Thymus (tissue), 14 donors: ENCODE results near the gene CDC73. TPM values are rescaled to one million over a fixed set of nuclear protein-coding genes. Genes with fewer than 3 reads are reported as not detected.

ENCODE experiments used
- DNase-seq, 9 donors: peaks; one replicate each; pipeline ENCODE4 v3.0.0-alpha.2; 2013; ENCODE audit warnings: low spot score in 9 of 9, low read depth in 6 of 9, missing footprints in 1 of 9
- H3K27ac ChIP-seq, 2 donors: one replicate each; pipeline ENCODE4 v1.5.1; 2013; ENCODE audit warnings: control low read depth in 1 of 2, low read depth in 1 of 2, low read length in 1 of 2, mild to moderate bottlenecking in 1 of 2, moderate library complexity in 1 of 2
- H3K27me3 ChIP-seq, 2 donors: one replicate each; pipeline ENCODE4 v1.5.1; 2013; ENCODE audit warnings: low read length in 1 of 2; ENCODE audit not compliant: control insufficient read depth in 2 of 2, insufficient read depth in 1 of 2
- H3K36me3 ChIP-seq, 2 donors: one replicate each; pipeline ENCODE4 v1.5.1; 2013; ENCODE audit warnings: low read length in 1 of 2, mild to moderate bottlenecking in 1 of 2, moderate library complexity in 1 of 2; ENCODE audit not compliant: control insufficient read depth in 2 of 2, insufficient read depth in 2 of 2
- H3K4me1 ChIP-seq, 2 donors: one replicate each; pipeline ENCODE4 v1.5.1; 2013; ENCODE audit warnings: low read length in 2 of 2; ENCODE audit not compliant: control insufficient read depth in 2 of 2, insufficient read depth in 2 of 2
- H3K4me3 ChIP-seq, 2 donors: one replicate each; pipeline ENCODE4 v1.5.1; 2013; ENCODE audit warnings: low read length in 2 of 2, control low read depth in 1 of 2, mild to moderate bottlenecking in 1 of 2
- H3K9me3 ChIP-seq, 2 donors: one replicate each; pipeline ENCODE4 v1.5.1; 2013; ENCODE audit warnings: low read length in 1 of 2, mild to moderate bottlenecking in 1 of 2; ENCODE audit not compliant: control insufficient read depth in 2 of 2, insufficient read depth in 1 of 2
- WGBS: extraction: QIAGEN DNeasy Blood & Tissue Kit; methylation state at CpG from one replicate; pipeline ENCODE4 v1.1.7; 2013; 5-methylcytosine and 5-hydroxymethylcytosine counted together
- long read RNA-seq, 10 donors: transcript quantifications; one replicate each; lab custom pipeline, GENCODE V29; 2026
- polyA plus RNA-seq: library from polyadenylated mRNA; stranded (reverse); fragments of 200-250 nt; gene quantifications from one replicate; pipeline ENCODE4 v1.2.3, GENCODE V29; 2013
- total RNA-seq: library from RNA; stranded (reverse); fragments of 120-200 nt; gene quantifications from one replicate; pipeline ENCODE4 v1.2.4, GENCODE V29; 2013
- donor health status: healthy.

Gene CDC73
- 17.1 TPM for total RNA-seq
- 14.4 TPM for polyA plus RNA-seq
- long read RNA-seq, donor 1: 0 reads
- long read RNA-seq, donor 2, full-length matches to known transcripts: 24 of 58 reads
- long read RNA-seq, donor 2, partial matches to known transcripts: 34 of 58 reads
- long read RNA-seq, donor 2, other reads (novel, unspliced or antisense): 0 of 58 reads
- long read RNA-seq, donor 3, full-length matches to known transcripts: 10 of 18 reads
- long read RNA-seq, donor 3, partial matches to known transcripts: 8 of 18 reads
- long read RNA-seq, donor 3, other reads (novel, unspliced or antisense): 0 of 18 reads
- long read RNA-seq, donor 4, full-length matches to known transcripts: 2 of 2 reads
- long read RNA-seq, donor 4, partial matches to known transcripts: 0 of 2 reads
- long read RNA-seq, donor 4, other reads (novel, unspliced or antisense): 0 of 2 reads
- long read RNA-seq, donor 5, full-length matches to known transcripts: 6 of 16 reads
- long read RNA-seq, donor 5, partial matches to known transcripts: 10 of 16 reads
- long read RNA-seq, donor 5, other reads (novel, unspliced or antisense): 0 of 16 reads
- long read RNA-seq, donor 6, full-length matches to known transcripts: 7 of 7 reads
- long read RNA-seq, donor 6, partial matches to known transcripts: 0 of 7 reads
- long read RNA-seq, donor 6, other reads (novel, unspliced or antisense): 0 of 7 reads
- long read RNA-seq, donor 7, full-length matches to known transcripts: 12 of 17 reads
- long read RNA-seq, donor 7, partial matches to known transcripts: 5 of 17 reads
- long read RNA-seq, donor 7, other reads (novel, unspliced or antisense): 0 of 17 reads
- long read RNA-seq, donor 8, full-length matches to known transcripts: 1 of 1 reads
- long read RNA-seq, donor 8, partial matches to known transcripts: 0 of 1 reads
- long read RNA-seq, donor 8, other reads (novel, unspliced or antisense): 0 of 1 reads
- long read RNA-seq, donor 9, full-length matches to known transcripts: 5 of 11 reads
- long read RNA-seq, donor 9, partial matches to known transcripts: 6 of 11 reads
- long read RNA-seq, donor 9, other reads (novel, unspliced or antisense): 0 of 11 reads
- long read RNA-seq, donor 10, full-length matches to known transcripts: 5 of 5 reads
- long read RNA-seq, donor 10, partial matches to known transcripts: 0 of 5 reads
- long read RNA-seq, donor 10, other reads (novel, unspliced or antisense): 0 of 5 reads

DNA sequence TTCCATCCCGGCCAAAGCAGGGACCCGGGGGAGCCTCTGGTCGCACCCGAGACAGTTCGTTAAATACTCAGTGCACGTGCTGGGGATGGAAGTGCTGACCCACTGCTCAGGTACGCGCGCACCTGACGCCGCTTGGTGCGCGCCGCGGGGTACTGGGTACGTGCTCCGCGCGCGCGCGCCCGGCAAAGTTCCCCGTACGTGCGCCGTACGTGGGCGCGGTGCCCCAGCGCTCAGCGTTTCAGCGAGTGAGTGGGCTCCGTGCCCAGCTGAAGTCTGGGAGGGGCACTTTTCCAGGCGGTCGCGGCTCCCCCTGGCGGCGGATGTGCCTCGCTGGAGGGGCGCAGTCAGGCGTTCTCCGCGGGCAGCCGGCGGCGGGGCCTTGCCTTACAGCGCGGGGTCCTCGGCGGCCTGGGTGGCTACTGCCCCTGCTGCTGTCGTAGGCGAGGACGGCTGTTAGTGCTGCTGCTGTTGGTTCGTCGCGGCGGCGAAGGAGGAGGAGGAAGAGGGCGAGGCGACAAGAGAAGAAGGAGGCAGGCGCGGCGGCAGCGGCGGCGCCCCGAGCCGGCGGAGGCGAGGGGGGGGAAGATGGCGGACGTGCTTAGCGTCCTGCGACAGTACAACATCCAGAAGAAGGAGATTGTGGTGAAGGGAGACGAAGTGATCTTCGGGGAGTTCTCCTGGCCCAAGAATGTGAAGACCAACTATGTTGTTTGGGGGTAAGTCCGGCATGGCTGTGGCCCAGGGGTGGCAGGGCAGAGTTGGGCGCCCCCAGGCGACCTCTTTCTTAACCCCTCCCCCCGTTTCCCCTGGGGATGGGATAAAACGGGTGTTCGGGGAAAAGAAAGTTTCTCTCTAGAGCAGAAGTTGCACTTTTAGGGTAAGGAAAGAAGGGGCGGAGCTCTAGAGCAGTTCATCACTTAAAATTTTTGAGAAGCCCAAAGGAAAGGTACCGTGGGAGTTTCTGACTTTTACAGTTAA, at the start of gene CDC73:
Gene CDC73 (plus strand): TSS at position 416 of the 978 bp plus-strand sequence. CDS start 170 bp downstream, at position 586.
- peak; percentile 87 to 99 (median 97) for DNase-seq
- peaks cover 0 to 8% of the 10 kb centered on the region in 2 donors for H3K4me1 ChIP-seq
- no peaks in the 10 kb centered on the region for H3K27me3 ChIP-seq
- H3K27ac ChIP-seq: peak within 1 kb of the TSS; percentile 99
- under 1% methylated on average over 85 of the region's 85 CpGs for WGBS
- H3K36me3 ChIP-seq: peaks cover 0 to 14% of the 10 kb centered on the region in 2 donors
- no peaks in the 10 kb centered on the region for H3K9me3 ChIP-seq
- H3K4me3 ChIP-seq: peak within 1 kb of the TSS; percentile 84 to 85

DNA sequence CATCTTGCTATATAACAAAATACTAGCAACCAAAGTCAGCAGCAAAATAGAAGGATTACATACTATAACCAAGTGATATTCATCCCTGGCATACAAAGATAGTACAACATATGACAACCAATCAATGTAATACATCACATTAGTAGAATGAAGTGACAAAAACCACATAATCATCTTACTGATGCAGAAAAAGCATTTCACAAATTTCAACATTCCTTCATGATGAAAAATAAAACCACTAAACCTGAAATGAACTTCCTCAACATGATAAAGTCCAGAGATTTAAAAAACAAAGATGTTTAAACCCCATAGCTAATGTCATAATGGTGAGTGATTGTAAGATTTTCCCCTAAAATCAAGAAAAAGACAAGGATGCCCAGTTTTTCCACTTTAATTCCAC, 43.8 kb upstream of the CDC73 start:
- H3K36me3 ChIP-seq: peaks cover 16 to 45% of the 10 kb centered on the region in 2 donors
- no peaks in the 10 kb centered on the region for H3K27me3 ChIP-seq

DNA sequence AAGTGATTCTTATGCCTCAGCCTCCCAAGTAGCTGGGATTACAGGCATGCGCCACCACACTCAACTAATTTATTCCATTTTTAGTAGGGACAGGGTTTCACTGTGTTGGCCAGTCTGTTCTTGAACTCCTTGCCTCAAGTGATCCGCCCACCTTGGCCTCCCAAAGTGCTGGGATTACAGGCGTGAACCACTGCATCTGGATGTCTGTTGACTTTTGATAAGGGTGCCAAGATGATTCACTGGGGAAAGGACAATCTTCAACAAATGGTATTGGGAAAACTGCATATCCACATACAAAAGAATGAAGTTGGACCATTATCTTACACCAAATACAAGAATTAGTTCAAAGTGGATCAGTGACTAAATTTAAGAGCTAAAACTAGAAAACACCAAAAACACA, 42.6 kb upstream of the CDC73 start:
- H3K4me3 ChIP-seq: no peak overlapping the region
- WGBS: 100% methylated on average over 3 of the region's 3 CpGs
- no peaks in the 10 kb centered on the region for H3K9me3 ChIP-seq
- H3K4me1 ChIP-seq: no peaks in the 10 kb centered on the region
- peaks cover 21 to 50% of the 10 kb centered on the region in 2 donors for H3K36me3 ChIP-seq
- H3K27me3 ChIP-seq: no peaks in the 10 kb centered on the region
- no peak for DNase-seq
- no peak overlapping the region for H3K27ac ChIP-seq

More for the DNA sequence above, 43.8 kb upstream of the CDC73 start:
- no peak for DNase-seq
- Histone ChIP-seq H3K4me1 (no peaks in the 10 kb centered on the region), H3K9me3 (no peaks in the 10 kb centered on the region), H3K4me3 (no peak overlapping the region), H3K27ac (no peak overlapping the region)

DNA sequence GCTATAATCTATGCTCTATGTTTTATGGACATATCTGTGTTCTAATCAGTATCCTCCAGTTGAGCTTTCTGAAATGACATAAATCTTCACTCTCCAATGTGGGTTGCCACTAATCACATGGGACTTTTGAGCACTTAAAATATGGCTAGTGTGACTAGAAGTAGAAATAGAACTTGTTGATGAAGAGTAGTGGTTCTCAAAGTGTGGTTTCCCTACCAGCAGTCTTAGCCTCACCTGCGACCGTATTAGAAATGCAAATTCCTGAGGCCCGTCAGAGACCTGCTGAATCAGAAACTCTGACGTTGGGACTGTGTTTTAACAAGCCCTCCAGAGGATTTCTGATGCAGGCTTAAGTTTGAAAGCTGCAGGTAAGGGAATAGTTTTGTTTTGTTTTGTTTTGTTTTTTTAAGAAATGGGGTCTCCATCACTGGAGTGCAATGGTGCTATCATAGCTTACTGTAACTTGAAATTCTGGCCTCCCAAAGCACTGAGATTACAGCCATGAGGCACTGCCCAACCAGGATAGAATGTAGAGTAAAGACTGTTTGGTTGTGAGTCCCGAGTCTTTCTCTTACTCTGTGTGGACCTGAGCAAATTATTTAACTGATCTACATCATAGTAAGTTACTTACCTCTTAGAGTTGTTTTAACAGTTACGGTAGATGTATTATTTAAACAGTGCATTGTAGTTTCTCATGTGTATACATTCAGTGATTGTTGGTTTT, 38.3 kb upstream of the CDC73 start:
- Histone ChIP-seq H3K4me1 (no peaks in the 10 kb centered on the region), H3K27me3 (no peaks in the 10 kb centered on the region), H3K36me3 (peaks cover 18 to 41% of the 10 kb centered on the region in 2 donors), H3K27ac (no peak overlapping the region), H3K9me3 (no peaks in the 10 kb centered on the region), H3K4me3 (no peak overlapping the region)
- WGBS: 95% methylated on average over 6 of the region's 6 CpGs
- no peak for DNase-seq

DNA sequence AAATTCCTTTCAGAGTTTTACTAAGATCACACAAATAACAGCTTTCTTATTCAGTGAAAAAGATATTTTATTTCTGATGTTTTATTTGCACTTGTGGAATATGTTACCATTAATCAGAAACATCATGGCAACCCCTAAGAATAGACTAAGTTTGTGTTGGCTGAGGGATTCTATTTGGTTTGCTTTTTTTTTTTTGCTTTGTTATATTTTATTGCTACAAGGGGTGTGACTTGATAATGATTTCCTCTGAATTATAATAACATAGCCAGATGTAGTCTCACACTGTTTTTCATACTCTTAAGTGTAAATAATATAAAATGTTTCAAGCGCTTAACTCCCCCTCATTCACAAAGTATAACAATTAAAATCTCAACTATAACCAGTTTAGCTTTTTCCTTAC, 36.6 kb upstream of the CDC73 start:
- 98% methylated on average over 1 of the region's 1 CpG for WGBS
- Histone ChIP-seq H3K4me3 (no peak overlapping the region), H3K36me3 (peaks cover 14 to 31% of the 10 kb centered on the region in 2 donors), H3K27ac (no peak overlapping the region), H3K27me3 (no peaks in the 10 kb centered on the region), H3K4me1 (no peaks in the 10 kb centered on the region), H3K9me3 (no peaks in the 10 kb centered on the region)
- no peak for DNase-seq

DNA sequence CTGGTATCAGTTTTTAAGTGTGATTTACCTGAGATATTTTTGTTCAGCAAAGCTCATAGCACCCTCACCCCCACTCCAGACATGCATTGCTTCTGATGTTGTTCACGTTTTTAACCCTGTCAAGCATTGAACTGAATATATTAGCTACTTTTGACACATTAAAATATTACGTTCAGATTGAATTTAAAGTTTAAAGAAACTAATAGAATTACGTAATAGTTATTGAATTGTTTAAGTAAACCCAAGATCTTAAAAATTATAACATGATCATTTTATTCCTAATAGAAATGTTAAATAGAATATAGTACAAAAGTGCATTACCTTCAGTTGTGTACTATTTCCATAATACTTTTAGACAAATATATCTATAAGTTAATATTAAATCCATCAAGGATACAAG, 35.5 kb upstream of the CDC73 start:
- Histone ChIP-seq H3K9me3 (no peaks in the 10 kb centered on the region), H3K36me3 (peaks cover 14 to 28% of the 10 kb centered on the region in 2 donors), H3K27me3 (no peaks in the 10 kb centered on the region), H3K27ac (no peak overlapping the region), H3K4me1 (no peaks in the 10 kb centered on the region), H3K4me3 (no peak overlapping the region)
- 98% methylated on average over 3 of the region's 3 CpGs for WGBS
- no peak for DNase-seq

DNA sequence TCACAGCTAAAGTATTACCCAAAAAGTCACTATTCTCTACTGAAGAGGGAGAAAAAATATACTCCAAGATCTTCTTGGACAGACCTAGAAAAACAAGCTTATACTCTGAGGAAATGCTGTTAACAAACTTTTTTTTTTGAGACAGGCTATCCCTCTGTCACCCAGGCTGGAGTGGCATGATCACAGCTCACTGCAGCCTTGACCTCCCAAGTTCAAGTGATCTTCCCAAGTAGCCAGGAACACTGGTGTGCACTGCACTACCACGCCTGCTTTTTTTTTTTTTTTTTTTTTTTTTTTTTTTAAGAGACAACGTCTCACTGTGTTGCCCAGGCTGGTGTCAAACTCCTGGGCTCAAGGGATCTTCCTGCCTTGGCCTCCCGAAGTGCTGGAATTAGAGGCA, 33.9 kb upstream of the CDC73 start:
- H3K36me3 ChIP-seq: peaks cover 8 to 19% of the 10 kb centered on the region in 2 donors

DNA sequence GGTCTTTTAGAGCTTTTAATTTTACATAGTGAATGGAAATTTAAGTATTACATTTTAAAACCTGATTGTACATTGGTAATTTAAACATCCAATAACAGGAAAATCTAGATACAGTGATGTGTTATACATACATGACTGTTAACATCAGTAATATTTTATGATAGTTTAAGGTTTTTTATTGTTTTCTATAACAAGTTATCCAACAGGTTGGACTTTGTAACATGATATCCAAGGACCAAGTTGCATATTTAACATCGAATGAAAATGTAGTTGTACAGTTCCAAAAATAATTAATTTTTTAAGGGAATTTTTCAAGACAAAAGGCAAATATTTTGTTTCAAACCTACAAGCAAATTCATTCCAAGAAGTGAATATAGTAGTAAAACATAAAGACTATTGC, 31.0 kb upstream of the CDC73 start:
- no peaks in the 10 kb centered on the region for H3K9me3 ChIP-seq
- H3K36me3 ChIP-seq: no peaks in the 10 kb centered on the region
- 95% methylated on average over 1 of the region's 1 CpG for WGBS

More for the DNA sequence above, 33.9 kb upstream of the CDC73 start:
- Histone ChIP-seq H3K4me1 (no peaks in the 10 kb centered on the region), H3K27ac (no peak overlapping the region), H3K4me3 (no peak overlapping the region), H3K27me3 (no peaks in the 10 kb centered on the region), H3K9me3 (no peaks in the 10 kb centered on the region)
- no peak for DNase-seq
- 93% methylated on average over 3 of the region's 3 CpGs for WGBS

More for the DNA sequence above, 31.0 kb upstream of the CDC73 start:
- Histone ChIP-seq H3K4me3 (no peak overlapping the region), H3K27me3 (no peaks in the 10 kb centered on the region), H3K27ac (no peak overlapping the region), H3K4me1 (no peaks in the 10 kb centered on the region)
- DNase-seq: no peak
